GM23248 (cell line): ENCODE results near the gene PGGT1B. TPM values are rescaled to one million over a fixed set of nuclear protein-coding genes. Genes with fewer than 3 reads are reported as not detected.

Experiments used
- DNase-seq: peaks from one replicate; pipeline ENCODE4 v3.0.0-alpha.2; 2015
- H2AFZ ChIP-seq: fragments of 200-600 bp; sonication (generic); 2 replicates; pipeline ENCODE4 v1.6.1; 2016; ENCODE audit warnings: antibody characterized with exemption
- H3F3A ChIP-seq: fragments of 200-600 bp; sonication (generic); 2 replicates; pipeline ENCODE4 v1.6.1; 2016; ENCODE audit warnings: mild to moderate bottlenecking, antibody characterized with exemption, mixed run types; ENCODE audit not compliant: insufficient read depth
- H3K27ac ChIP-seq: fragments of 200-600 bp; sonication (generic); 2 replicates; pipeline ENCODE4 v1.5.1; 2016; ENCODE audit warnings: mild to moderate bottlenecking
- H3K27me3 ChIP-seq: fragments of 200-600 bp; sonication (generic); replicated peaks from 2 replicates; pipeline ENCODE4 v1.6.1; 2016; ENCODE audit warnings: mild to moderate bottlenecking; ENCODE audit not compliant: insufficient read depth
- H3K36me3 ChIP-seq: fragments of 200-600 bp; sonication (generic); 2 replicates; pipeline ENCODE4 v1.6.1; 2016; ENCODE audit warnings: low read depth, mild to moderate bottlenecking
- H3K4me1 ChIP-seq: fragments of 200-600 bp; sonication (generic); 2 replicates; pipeline ENCODE4 v1.6.1; 2016; ENCODE audit warnings: mild to moderate bottlenecking; ENCODE audit not compliant: insufficient read depth
- H3K4me2 ChIP-seq: fragments of 200-600 bp; sonication (generic); one replicate; pipeline ENCODE4 v1.6.1; 2016; ENCODE audit warnings: mild to moderate bottlenecking; ENCODE audit not compliant: unreplicated experiment
- H3K4me3 ChIP-seq: fragments of 200-600 bp; sonication (generic); 2 replicates; pipeline ENCODE4 v1.5.1; 2016; ENCODE audit warnings: mild to moderate bottlenecking
- H3K79me2 ChIP-seq: fragments of 200-600 bp; sonication (generic); 2 replicates; pipeline ENCODE4 v1.6.1; 2016; ENCODE audit warnings: mild to moderate bottlenecking; ENCODE audit not compliant: insufficient read depth
- H3K9ac ChIP-seq: fragments of 200-600 bp; sonication (generic); 2 replicates; pipeline ENCODE4 v1.6.1; 2016; ENCODE audit warnings: mild to moderate bottlenecking
- H3K9me2 ChIP-seq: fragments of 200-600 bp; sonication (generic); 2 replicates; pipeline ENCODE4 v1.6.1; 2016; ENCODE audit warnings: mixed run types, mild to moderate bottlenecking, moderate library complexity; ENCODE audit not compliant: insufficient read depth
- H3K9me3 ChIP-seq: fragments of 200-600 bp; sonication (generic); one replicate; pipeline ENCODE4 v1.6.1; 2017; ENCODE audit warnings: low read depth
- H4K20me1 ChIP-seq: fragments of 200-600 bp; sonication (generic); 2 replicates; pipeline ENCODE4 v1.6.0; 2016; ENCODE audit not compliant: insufficient read depth
- EZH2 ChIP-seq: fragments of 200-600 bp; sonication (generic); IDR thresholded peaks from 2 replicates; pipeline ENCODE4 v1.6.1; 2018; ENCODE audit warnings: antibody characterized with exemption, mild to moderate bottlenecking; ENCODE audit not compliant: insufficient read depth, poor library complexity, severe bottlenecking
- EZH2phosphoT487 ChIP-seq: fragments of 200-600 bp; sonication (generic); IDR thresholded peaks from 2 replicates; pipeline ENCODE4 v1.6.1; 2018; ENCODE audit warnings: antibody characterized with exemption, moderate library complexity, mild to moderate bottlenecking, low read depth; ENCODE audit not compliant: insufficient read depth
- WGBS, 2 experiments: methylation state at CpG; one replicate each; pipeline ENCODE4 v1.1.6; 2015 to 2017; ENCODE audit warnings: low lambda C conversion rate in 2 of 2, low coverage in 1 of 2; ENCODE audit errors: missing lambda C conversion rate in 2 of 2; 5-methylcytosine and 5-hydroxymethylcytosine counted together
- in situ Hi-C: fragments of 300-500 bp; cut with MboI; formaldehyde crosslinking; loops from 2 replicates; pipeline ENCODE4 v1.15.0; 2020
- polyA plus RNA-seq: library from polyadenylated mRNA; unstranded; fragments of >200 nt; fragmentation: Nextera tagmentation; extraction: Ambion mirVana; gene quantifications from 2 replicates; pipeline ENCODE4 v1.2.1, GENCODE V29; 2016
- total RNA-seq: library from RNA; depleted of rRNA; stranded (reverse); fragments of >200 nt; shearing (Covaris generic); gene quantifications from 2 replicates; pipeline ENCODE4 v1.2.3, GENCODE V29; 2014

The PGGT1B gene
- total and polyA plus RNA-seq, 2 experiments from 2014 or later: 17.8 to 20.1 TPM

- in situ Hi-C loops: no loop called here
- Histone ChIP-seq H2AFZ (no peak overlapping the region), H3K4me3 (no peak overlapping the region), H3F3A (no peaks in the 10 kb centered on the region), H3K9me2 (no peaks in the 10 kb centered on the region), H3K9ac (no peak overlapping the region), H3K4me1 (no peaks in the 10 kb centered on the region), H3K27ac (no peak overlapping the region), H4K20me1 (no peaks in the 10 kb centered on the region; the same call in 1 of the 2 replicates), H3K9me3 (no peaks in the 10 kb centered on the region), H3K27me3 (no peaks in the 10 kb centered on the region), H3K79me2 (peaks cover 22% of the 10 kb centered on the region; the same call in 1 of the 2 replicates), H3K4me2 (no peak overlapping the region), H3K36me3 (peaks cover 49% of the 10 kb centered on the region)
- TF ChIP-seq EZH2phosphoT487: no peak
- no peak for TF ChIP-seq EZH2
- no peak for DNase-seq
- 95 to 100% methylated on average over 1 of the region's 1 CpG for WGBS, 2 experiments
Measured at GRCh38 chr5:115229606-115230005, 33.1 kb downstream of the PGGT1B start.

- in situ Hi-C loops: no loop called here
- H2AFZ ChIP-seq: no peak overlapping the region
- no peak overlapping the region for H3K9ac ChIP-seq
Measured at GRCh38 chr5:115227281-115227680, 35.4 kb downstream of the PGGT1B start.

GRCh38 chr5:115214541-115214940 is 48.1 kb downstream of the PGGT1B start:
- Histone ChIP-seq H3K27me3 (no peaks in the 10 kb centered on the region), H3K9me2 (no peaks in the 10 kb centered on the region), H4K20me1 (0 out of 2 replicates have a peak, but pooled peaks cover 5% of the 10 kb centered on the region), H3K4me3 (no peak overlapping the region), H3K36me3 (peaks cover 36% of the 10 kb centered on the region; the same call in 1 of the 2 replicates), H3K4me1 (no peaks in the 10 kb centered on the region), H3F3A (no peaks in the 10 kb centered on the region), H3K79me2 (peaks cover 15% of the 10 kb centered on the region), H3K27ac (no peak overlapping the region), H3K9ac (no peak overlapping the region), H2AFZ (no peak overlapping the region), H3K4me2 (no peak overlapping the region), H3K9me3 (no peaks in the 10 kb centered on the region)
- in situ Hi-C loops: no loop called here
- DNase-seq: no peak
- TF ChIP-seq EZH2phosphoT487 (no peak), EZH2 (no peak)
- 96 to 100% methylated on average over 1 of the region's 1 CpG for WGBS, 2 experiments

More at GRCh38 chr5:115227281-115227680, 35.4 kb downstream of the PGGT1B start:
- H3K27me3 ChIP-seq: no peaks in the 10 kb centered on the region
- H3K4me2 ChIP-seq: no peak overlapping the region
- TF ChIP-seq EZH2 (no peak), EZH2phosphoT487 (no peak)
- no peaks in the 10 kb centered on the region; the same call in 1 of the 2 replicates for H4K20me1 ChIP-seq
- H3K9me3 ChIP-seq: no peaks in the 10 kb centered on the region
- no peaks in the 10 kb centered on the region for H3K4me1 ChIP-seq
- no peaks in the 10 kb centered on the region for H3K9me2 ChIP-seq
- no peak for DNase-seq
- no peaks in the 10 kb centered on the region for H3F3A ChIP-seq
- H3K79me2 ChIP-seq: peaks cover 26% of the 10 kb centered on the region; the same call in 1 of the 2 replicates
- no peak overlapping the region for H3K27ac ChIP-seq
- H3K36me3 ChIP-seq: peaks cover 46% of the 10 kb centered on the region
- 93 to 100% methylated on average over 1 of the region's 1 CpG for WGBS, 2 experiments
- no peak overlapping the region for H3K4me3 ChIP-seq

- Histone ChIP-seq H3K4me2 (no peak overlapping the region), H3F3A (no peaks in the 10 kb centered on the region), H4K20me1 (no peaks in the 10 kb centered on the region), H2AFZ (no peak overlapping the region), H3K9me2 (no peaks in the 10 kb centered on the region), H3K4me3 (no peak overlapping the region), H3K9ac (no peak overlapping the region), H3K36me3 (peaks cover 30% of the 10 kb centered on the region; the same call in 1 of the 2 replicates), H3K4me1 (no peaks in the 10 kb centered on the region), H3K9me3 (no peaks in the 10 kb centered on the region), H3K79me2 (no peaks in the 10 kb centered on the region), H3K27me3 (no peaks in the 10 kb centered on the region), H3K27ac (no peak overlapping the region)
- WGBS, 2 experiments: 96 to 100% methylated on average over 3 of the region's 3 CpGs
- no peak for DNase-seq
- TF ChIP-seq EZH2phosphoT487 (no peak), EZH2 (no peak)
- in situ Hi-C loops: no loop called here
Measured at GRCh38 chr5:115209279-115209678, 53.4 kb downstream of the PGGT1B start.
